ENCODE data around the gene ZMIZ1.

Gene ZMIZ1

DNA sequence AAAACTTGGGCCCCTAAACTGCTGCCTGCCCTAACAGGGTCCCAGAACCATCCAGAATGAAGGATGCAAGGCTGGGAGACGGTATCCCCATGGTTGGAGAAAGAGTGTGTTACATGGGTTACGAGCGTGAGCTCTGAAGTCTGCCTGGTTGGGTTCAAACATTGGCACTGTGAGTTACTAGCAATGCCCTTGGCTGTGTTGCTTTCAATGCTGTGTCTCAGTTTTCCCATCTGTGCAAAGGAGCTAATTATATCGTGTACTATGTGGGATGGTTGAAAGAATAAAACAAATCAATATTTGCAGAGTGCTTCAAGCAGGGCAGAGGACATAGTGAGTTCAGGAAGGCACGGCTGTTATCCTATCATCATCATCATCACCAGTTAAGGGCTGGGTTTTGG is 114.7 kb downstream of the ZMIZ1 start:
- in situ Hi-C loops (cut with HindIII; ENCODE audit: low sequenced_read_pairs), result no loop called here

DNA sequence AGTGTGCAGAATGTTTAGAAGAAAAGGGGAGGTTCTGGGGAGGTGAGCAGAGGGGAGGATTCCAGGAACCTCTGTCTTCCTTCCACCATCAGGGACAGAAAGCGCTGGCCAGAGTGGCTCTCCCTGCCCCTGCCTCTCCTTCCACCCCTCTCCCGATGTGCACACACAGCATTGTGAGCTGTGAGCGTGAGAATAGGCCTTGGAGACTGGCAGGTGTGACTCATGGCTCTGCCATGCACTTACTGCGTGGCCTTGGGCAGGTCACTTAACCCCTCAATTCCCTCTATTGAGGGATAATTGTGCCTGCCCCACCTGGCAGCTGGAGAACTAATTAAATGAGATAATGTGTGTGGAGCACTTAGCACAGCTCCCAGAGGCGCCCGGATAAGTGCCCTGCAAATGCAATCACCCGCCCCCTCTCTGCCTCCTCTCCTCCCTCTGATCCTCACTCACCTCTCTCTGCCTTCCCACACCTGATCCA is 115.4 kb downstream of the ZMIZ1 start:
- in situ Hi-C loops (cut with HindIII; ENCODE audit: low sequenced_read_pairs), result no loop called here

DNA sequence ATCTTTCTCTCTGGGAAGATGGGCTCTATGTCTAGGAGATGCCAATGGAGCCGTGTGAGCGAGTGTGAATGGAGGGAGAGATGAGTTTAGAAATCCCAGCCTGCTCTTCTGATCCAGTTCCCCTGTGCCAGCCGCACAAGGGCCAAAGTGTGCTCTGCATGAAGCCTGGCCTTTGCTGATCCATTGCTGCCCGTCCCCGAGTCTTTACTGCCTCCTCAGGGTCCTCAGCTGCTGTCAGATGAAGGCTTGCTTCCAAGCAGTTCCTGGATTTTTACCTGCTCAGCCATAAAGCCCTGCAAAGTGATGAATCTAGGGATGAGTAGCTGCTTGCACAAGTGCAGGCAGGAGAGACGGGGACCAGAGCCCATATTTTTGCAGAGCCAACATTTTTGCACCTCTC is 115.9 kb downstream of the ZMIZ1 start:
- in situ Hi-C loops (cut with HindIII; ENCODE audit: low sequenced_read_pairs), result no loop called here

DNA sequence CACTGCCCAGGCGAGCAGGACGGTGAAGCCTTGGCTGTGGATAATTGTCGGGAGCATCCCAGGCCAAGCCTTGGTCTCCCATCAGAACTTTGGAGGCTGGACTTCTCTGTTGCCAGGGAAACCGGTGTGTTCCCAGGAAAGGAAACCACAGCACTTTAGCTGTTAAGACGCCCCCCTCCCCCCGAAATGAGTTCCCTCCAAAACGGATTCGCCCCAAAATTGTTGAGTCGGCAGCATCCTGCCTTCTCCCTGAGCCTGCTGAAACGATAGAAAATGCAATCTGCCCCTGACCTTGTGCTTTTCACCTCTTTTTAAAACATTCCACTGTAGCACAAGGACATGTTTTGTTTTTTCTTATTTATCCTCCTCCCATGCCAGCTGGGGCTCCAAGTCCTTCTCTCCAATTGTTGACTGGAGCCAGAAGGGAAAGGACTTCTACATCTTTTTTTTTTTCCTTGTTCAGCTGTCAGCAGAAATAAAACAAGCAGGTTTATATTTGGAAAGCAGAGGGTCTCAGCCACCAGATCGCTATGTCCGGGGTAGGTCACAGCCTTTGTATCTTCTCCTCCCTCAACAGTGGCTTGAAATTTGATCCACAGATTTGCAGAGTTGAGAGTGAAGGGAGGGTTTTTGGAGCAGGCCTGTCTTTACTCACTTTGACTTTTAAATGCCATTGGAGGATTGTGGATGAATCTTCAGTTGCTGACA is 116.5 kb downstream of the ZMIZ1 start:
- in situ Hi-C loops (cut with HindIII; ENCODE audit: low sequenced_read_pairs), result no loop called here

DNA sequence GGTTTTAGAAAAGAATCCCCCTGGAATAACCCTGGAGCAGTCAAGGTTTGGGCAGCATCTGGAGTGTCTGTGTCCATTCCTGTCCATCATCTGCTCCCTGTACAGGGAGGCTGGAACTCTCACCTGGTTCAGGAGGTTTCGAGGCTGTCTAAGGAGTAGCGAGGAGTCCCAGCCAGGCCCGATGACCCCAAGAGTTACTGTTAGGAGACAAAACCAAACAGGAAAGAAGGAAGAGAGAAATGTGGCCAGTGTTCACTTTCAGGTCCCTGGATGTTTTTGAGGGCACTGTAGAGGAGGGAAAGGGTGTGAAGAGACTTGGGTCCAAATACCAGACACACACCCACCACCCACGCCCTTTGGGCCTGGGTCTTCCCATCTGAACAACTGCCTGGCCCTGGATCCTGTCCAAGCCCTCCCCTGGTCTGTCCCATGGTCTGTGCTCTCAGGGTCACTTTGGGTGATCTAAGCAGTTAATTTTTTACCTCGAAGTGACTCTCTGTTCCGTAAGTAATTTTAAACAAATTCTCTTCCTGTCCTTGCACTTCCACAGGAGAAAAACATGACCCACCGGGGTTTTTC is 117.1 kb downstream of the ZMIZ1 start:
- in situ Hi-C loops (cut with HindIII; ENCODE audit: low sequenced_read_pairs), result no loop called here

DNA sequence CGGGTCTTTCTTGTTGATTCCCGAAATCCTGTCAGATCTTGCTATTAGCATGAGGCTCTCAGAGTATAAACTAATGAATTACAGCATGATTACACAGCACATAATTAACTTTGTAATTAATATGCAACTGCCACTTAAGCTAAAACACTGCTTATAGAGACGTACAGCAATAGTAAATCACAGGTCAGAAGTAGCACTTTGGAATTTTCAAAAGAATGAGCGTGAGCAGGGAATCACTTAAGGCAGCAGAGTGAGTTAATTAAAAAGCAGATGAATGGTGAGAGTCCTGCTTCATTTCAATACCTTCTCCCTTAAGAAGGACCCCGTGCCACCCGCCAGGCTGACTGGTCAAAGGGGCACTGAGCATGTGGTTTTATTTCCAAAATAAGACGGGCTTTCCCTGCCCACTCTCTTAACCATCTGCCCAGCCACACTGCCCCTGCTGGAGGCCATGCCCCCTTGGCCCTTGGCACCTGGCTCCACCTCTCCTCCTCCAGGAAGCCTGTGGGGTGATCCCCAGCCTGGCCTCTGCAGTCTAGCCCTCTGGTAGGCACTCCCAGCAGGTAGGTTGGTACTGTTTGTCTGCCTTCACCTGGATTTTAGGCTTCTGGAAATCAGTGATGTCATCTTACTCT is 117.8 kb downstream of the ZMIZ1 start:
- in situ Hi-C loops (cut with HindIII; ENCODE audit: low sequenced_read_pairs), result no loop called here

DNA sequence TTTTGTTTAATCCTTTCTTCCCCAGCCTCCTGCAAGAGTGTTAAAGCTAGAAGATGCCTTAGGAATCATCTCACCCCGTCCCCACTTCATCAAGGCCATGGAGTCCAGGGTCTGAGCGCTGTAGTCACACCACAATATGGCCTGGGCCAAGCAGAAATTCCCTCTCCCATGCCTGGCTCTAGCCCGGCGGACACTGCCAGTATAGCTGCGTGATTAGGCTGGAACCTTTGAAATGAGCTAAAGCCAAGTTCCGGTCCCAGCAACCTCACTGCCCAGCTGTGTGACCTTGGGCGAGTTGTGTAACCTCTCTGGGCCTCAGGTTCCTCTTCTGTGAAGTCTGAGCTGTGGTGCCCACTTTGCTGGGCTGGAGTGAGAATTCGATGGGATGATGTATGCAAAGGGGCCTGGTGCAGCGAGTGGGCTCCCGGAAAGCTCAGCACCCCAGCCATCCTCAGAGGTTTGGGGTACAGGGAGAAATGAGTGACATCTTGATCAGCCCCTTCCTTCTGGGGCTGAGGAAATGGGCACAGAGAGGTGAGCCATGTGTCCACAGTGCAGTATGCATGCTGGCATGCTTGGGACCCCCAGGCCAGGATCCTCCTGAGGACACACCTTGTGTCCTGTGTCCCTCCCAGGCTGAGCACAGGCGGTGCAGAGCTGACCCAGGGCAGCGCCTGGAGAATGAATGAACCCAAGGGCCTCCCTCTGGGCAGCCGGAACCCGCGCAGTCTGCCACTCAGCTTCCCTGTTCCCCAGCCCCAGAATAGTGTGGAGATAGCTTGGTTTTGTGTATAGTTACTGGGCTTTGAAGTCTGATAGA is 118.6 kb downstream of the ZMIZ1 start:
- in situ Hi-C loops (cut with HindIII; ENCODE audit: low sequenced_read_pairs), result no loop called here

DNA sequence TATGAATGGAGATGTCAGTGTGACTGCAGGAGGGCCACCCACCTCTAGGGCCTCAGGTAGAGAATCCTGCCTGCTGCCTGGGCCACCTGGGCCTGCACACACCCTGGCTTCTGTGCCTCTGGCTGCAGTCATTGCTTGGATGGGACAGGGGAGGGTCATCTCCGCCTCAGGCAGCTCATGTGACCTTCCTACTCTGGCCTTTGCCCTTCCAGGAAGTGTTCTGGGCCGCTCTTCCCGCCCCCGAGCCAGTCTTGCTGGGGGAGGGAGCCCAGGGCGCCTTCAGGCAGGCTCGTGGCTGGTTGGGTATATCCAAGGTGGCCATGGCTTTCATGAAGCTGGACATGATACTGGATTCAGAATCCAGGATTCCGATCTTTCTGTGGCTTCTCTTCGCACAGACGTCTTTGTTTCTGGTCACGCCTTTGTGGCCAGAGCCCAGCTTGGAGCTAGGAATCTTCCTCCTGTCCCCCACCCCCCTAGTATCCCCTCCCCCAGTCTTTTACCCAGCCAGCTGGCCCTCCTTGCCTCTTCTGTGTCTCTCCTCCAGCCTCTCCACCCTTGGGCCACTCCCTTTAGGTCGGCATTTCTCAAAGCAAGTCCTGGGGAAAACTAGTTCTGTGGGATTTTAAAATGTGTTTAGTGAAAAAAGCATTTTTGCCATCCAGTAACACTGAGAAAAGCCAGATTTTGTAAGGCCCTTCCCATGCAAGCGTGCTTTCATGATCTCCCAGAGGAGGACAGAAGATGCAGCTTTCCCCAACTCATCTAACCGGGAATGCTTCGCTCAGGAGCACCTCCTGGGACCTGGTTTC is 119.6 kb downstream of the ZMIZ1 start:
- in situ Hi-C loops (cut with HindIII; ENCODE audit: low sequenced_read_pairs), result no loop called here

DNA sequence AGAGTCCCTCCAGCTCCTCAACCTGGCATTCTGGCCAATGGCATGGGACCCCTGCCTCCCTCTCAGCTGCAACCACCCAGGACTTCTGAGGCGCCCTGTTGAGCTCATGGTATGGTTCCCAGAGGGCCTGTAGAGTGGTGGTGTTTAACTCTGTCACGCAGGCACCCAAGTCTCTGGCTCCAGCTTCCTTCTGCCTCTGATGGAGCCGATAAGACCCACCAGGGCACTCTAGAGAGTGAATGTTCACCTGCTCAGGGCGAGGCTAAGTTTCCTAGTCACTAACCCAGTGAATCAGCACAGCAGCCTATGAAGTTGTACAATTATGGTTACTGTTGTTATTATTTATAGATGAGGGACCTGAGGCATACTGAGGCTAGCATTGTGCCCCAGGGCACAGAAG is 120.4 kb downstream of the ZMIZ1 start:
- in situ Hi-C loops (cut with HindIII; ENCODE audit: low sequenced_read_pairs), result no loop called here

DNA sequence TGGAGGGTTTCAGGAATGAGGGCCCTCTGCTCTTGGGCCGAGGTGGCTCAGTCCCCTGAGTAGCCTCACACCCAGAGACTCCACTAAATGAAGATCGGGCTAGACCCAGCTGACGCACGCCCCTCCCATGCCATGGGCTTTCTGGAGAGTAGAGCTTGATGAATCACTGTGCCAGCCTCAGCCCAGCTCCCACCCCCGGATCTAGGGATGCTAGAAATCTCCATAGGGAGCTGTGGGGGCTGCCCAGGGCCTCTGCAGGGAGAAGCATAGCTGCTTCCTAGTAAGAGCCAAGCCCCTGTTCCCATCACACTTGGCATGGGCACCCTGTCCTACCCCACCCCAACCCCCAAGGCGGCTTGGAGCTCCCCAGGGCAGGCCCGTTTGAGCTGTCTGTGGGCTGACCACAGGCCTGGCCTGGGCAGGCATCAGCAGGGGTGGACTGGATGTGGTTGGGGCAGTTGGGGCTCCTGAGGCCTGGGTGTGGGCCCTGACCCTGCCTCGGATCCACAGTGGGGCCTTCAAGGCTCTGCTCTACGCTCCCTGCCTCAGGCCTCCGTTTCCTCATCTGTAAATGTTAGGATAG is 121.2 kb downstream of the ZMIZ1 start:
- in situ Hi-C loops (cut with HindIII; ENCODE audit: low sequenced_read_pairs), result loop anchor here (5.0 kb wide), 4 partner anchors 118 to 528 kb away; no protein-coding TSS in a partner anchor

DNA sequence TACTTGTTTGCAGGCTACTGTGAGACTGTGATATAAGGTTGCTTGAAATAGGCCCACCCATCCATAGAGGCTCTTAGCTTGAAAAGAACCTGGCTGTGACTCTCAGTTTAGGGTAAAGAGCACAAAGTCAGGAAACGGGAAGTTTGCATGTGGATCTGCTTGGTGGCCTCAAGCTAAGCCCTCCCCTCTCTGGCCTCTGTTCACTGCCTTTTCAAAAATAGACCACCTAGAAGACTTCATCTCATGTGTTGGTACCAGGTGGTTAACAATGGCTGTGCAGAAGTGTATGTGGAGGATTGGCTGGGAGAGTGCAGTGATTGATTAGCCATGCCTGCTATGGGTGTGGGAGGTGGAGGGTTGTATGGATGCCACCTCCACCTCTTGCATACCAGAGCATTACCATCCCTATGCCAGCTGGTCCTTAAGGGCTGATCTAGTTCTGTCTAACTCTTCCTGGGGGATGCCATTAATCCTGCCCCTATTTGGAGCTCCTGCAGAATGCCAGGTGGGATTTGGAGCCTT is 122.0 kb downstream of the ZMIZ1 start:
- in situ Hi-C loops (cut with HindIII; ENCODE audit: low sequenced_read_pairs), result loop anchor here (5.0 kb wide), 4 partner anchors 118 to 528 kb away; no protein-coding TSS in a partner anchor

DNA sequence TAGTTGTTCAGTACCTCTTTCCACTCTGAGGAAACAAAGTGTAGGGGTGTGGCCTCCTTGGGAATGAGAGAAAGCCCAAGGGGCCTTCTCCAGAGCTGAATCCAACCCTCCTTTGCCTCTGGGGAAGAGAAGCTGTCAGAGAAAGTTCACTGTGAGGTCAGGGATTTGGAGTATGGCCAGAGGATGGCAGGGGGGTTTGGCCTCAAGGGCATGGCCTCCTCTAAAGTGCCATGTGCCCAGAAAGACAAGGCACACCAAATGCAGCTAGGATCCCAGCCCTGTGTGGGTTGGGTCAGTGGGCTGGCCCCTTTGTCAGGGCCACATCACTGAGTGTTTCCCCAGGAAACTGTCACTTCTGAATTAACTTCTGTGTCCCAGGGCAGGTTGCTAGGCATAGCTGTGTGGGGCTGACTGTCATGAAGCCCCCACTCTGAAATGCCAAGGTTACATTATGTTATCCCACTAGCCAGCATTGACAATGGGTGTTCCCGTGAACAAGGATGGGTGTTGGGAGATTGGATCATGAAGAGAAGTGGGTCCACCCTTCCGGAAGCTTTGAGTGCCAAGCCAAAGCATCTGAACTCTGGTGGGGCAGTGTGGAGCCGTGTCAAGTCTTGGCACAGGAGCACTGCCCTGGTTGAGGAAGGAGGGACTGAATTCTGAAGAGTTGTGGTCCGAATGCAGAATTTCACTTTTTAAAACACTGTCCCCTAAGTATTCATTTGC is 123.3 kb downstream of the ZMIZ1 start:
- in situ Hi-C loops (cut with HindIII; ENCODE audit: low sequenced_read_pairs), result loop anchor here (5.0 kb wide), 4 partner anchors 120 to 530 kb away; no protein-coding TSS in a partner anchor

DNA sequence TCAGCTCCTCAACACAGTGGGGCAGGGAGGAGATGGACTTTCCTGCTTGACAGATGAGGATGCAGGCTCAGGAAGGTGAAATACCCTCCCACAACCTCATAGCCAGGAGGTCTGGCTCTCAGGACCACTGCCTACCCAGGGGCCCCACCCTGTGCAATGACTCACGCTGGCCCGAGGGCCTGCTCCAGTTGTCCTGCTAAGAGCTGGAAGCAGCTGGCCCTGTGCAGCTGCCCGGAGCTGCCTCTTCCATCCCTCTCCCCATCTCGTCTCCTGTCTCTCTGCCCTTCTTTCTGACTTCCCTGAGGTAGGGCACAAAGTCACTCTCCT is 123.9 kb downstream of the ZMIZ1 start:
- in situ Hi-C loops (cut with HindIII; ENCODE audit: low sequenced_read_pairs), result loop anchor here (5.0 kb wide), 4 partner anchors 120 to 530 kb away; no protein-coding TSS in a partner anchor

DNA sequence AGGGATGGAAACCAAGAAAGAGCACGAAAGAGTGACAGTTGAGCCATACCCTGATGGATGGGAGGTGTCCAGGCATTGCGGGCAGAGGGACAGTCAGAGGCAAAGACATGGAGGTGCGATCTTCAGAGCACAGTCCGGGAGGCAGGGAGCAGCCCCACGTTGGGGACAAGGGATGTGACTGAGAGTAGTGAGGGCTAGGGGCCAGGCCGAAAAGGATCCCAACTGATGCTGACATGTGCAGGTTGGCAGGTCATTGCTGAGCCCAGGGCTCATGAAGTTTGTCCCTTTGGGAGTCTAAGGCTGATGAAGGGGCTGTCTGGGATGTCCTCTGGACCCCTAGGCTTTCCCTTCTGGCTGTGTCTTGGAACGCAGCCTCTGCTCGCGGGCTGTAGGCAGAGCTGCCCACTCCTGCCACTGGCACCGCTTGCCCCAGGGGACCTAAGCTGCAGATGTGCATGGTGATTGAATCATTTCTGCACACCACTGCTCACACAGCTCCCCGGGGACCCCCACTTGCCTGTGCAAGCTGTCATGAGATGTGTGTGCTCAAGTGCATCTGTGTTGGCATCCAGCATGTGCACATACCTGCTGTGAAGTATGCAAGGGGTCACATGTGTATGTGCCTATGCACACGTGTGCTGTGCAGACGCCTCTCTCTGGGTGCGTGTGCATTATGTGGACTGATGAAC is 125.1 kb downstream of the ZMIZ1 start:
- in situ Hi-C loops (cut with HindIII; ENCODE audit: low sequenced_read_pairs), result loop anchor here (5.0 kb wide), 4 partner anchors 122 to 532 kb away; no protein-coding TSS in a partner anchor

DNA sequence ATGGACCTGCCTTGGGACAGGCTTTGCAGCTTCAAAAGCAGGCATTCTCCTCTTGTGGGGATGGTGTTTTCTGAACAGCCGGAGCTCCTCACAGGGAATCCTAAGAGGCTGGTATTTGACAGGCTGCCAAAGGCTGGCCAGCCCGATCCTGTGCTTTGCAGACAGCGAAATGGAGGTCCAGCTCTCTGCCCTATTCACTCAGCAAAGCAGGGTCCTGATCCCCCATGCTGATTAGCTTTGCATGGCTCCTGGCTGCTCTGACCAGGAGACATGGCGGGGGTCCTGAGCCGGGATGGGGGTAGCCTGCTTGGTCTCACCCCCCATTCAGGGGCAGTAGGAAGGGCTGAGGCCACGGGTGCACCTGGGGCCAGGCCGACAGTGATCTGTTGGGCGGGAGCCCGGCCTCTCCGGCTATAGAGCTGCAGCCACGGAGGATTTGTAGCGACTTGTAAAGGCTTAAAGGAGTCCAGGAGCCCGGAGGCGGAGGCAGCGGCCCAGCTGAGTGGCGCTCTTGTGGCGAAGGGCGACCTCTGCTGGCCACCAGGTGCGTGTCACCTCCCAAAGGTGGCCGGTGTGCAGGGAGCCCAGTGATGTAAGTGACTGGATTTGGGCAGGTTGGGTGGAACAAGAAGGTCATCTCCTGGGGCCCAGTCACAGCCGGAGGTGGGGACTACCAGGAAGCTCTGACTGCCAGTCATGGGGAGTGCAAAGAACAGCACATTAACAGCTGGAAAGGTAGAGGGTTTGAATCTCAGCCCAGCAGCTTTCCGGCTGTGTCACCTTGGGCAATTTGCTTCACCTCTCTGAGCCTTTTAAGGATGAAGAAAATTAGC is 126.5 kb downstream of the ZMIZ1 start:
- in situ Hi-C loops (cut with HindIII; ENCODE audit: low sequenced_read_pairs), result no loop called here

DNA sequence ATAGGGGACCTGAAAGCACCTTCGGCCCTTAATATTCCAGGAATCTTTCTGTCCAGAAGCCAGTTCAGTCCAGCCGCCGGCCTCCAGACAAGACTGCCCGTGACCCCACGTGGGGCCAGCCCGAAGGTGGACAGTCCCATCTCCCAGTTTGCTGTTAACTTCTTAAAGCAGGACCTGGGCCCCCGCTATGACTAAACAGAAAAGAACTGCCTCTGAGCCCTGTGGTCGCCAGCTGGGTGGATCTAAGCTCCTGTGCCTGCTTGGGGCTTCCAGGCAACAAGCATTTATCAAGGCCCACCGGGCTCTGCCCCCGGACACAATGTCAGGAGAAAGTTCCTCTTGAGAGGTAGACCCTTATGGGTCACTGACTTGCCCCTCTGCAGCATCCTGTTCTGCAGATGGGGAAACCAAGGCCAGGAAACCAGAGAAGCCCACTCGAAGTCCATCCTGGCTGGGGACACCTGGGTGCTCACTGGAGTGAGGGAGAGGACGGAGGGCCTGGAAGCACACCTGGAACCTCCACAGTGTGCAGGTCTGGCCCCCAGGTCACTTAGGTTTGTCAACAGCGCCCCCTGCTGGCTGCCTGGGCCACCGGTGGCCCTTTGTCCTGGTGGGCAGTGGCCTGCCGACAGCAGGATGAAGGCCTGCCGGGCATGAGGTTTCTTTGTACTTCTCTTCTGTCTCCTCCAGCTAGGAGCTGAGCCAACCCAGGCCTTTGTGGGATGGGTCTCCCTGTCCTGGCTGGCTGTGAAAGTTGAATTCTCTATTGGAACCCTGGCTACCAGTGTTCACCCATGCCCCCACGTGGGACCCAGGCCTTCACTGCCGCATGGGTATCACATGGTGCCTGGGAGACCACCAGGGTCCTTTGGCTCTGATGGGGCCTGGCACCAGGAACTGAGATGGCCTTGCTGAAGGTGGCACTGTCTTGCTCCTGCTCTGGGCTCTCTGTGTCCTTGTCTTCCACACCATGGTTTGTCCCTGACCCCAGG is 128.0 kb downstream of the ZMIZ1 start:
- in situ Hi-C loops (cut with HindIII; ENCODE audit: low sequenced_read_pairs), result no loop called here

All from endothelial cell of hepatic sinusoid (primary cell).